Tibial artery (tissue), 4 donors: ENCODE data around the gene EEA1.

Experiments used
- DNase-seq, 2 donors: peaks; one replicate each; pipeline ENCODE4 v3.0.0-alpha.2; 2019
- H3K27ac ChIP-seq, 2 donors: fragments of 200-600 bp; sonication (generic) in 1 of 2; 1 replicate in 1 of 2; 2 replicates in 1 of 2; pipeline ENCODE4 v1.5.1; 2018 to 2019; ENCODE audit warnings: mild to moderate bottlenecking in 1 of 2
- H3K27me3 ChIP-seq, 2 donors: fragments of 200-600 bp; sonication (generic) in 1 of 2; one replicate each; pipeline versions ENCODE4 v1.5.1 to v1.6.0; 2016 to 2019
- H3K36me3 ChIP-seq, 3 donors: fragments of 200-600 bp; sonication (generic) in 2 of 3; one replicate each; pipeline ENCODE4 v1.5.1; 2016 to 2019; ENCODE audit warnings: mild to moderate bottlenecking in 2 of 3
- H3K4me1 ChIP-seq, 4 donors: fragments of 200-600 bp; sonication (generic) in 2 of 4; 1 replicate in 3 of 4; 2 replicates in 1 of 4; pipeline ENCODE4 v1.5.1; 2016 to 2019
- H3K4me3 ChIP-seq, 2 donors: fragments of 200-600 bp; sonication (generic) in 1 of 2; 1 replicate in 1 of 2; 2 replicates in 1 of 2; pipeline ENCODE4 v1.5.1; 2018 to 2019; ENCODE audit warnings: mild to moderate bottlenecking in 2 of 2
- H3K9me3 ChIP-seq, 3 donors: fragments of 200-600 bp; sonication (generic) in 1 of 3; one replicate each; pipeline ENCODE4 v1.5.1; 2016 to 2019
- intact Hi-C: fragments of 100-400 bp; cut with DNase I; formaldehyde crosslinking; loops from one replicate; pipeline ENCODE4 v1.15.0; 2023; ENCODE audit warnings: low total_unique reads
- TF ChIP-seq, protein P1 (sequence below), 2 experiments: fragments of 200-600 bp in 1 of 2; fragments of 450-650 bp in 1 of 2; IDR thresholded peaks; one replicate each; pipeline ENCODE4 v1.5.1; 2017 to 2019; ENCODE audit warnings: antibody characterized with exemption in 2 of 2, mild to moderate bottlenecking in 1 of 2, moderate library complexity in 1 of 2

EEA1 gene

DNA sequence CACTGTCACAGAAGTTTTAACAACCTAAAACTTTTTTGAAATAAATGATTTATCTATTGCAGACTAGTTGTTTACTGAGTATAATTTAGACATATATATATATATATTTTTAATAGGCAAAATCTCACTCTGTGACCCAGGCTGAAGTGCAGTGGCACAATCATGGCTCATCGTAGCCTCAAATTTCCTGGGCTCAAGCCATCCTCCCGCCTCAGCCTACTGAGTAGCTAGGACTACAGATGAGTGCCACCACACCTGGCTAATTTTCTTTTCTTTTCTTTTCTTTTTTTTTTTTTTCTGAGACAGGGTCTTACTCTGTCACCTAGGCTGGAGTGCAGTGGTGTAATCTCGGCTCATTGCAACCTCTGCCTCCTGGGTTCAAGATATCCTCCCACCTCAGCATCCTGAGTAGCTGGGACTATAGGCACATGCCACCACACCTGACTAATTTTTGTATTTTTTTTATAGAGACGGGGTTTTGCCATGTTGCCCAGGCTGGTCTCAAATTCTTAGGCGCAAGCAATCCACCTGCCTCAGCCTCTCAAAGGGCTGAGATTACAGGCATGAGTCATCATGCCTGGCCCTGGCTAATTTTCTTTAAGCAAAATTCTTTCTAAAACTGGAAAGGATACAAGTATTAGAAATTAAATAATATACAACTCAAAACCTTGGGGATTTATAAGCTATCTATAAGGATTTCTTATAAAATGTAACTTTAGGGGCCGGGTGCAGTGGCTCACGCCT is 23.1 kb downstream of the EEA1 start:
- H3K27ac ChIP-seq, result no peak overlapping the region
- intact Hi-C loops, result no loop called here
- H3K4me3 ChIP-seq, result no peak overlapping the region
- no peaks in the 10 kb centered on the region for H3K9me3 ChIP-seq
- no peaks in the 10 kb centered on the region for H3K36me3 ChIP-seq
- H3K4me1 ChIP-seq, result peaks cover 0 to 20% (median 2%) of the 10 kb centered on the region in 4 donors
- TF ChIP-seq, protein P1, sequence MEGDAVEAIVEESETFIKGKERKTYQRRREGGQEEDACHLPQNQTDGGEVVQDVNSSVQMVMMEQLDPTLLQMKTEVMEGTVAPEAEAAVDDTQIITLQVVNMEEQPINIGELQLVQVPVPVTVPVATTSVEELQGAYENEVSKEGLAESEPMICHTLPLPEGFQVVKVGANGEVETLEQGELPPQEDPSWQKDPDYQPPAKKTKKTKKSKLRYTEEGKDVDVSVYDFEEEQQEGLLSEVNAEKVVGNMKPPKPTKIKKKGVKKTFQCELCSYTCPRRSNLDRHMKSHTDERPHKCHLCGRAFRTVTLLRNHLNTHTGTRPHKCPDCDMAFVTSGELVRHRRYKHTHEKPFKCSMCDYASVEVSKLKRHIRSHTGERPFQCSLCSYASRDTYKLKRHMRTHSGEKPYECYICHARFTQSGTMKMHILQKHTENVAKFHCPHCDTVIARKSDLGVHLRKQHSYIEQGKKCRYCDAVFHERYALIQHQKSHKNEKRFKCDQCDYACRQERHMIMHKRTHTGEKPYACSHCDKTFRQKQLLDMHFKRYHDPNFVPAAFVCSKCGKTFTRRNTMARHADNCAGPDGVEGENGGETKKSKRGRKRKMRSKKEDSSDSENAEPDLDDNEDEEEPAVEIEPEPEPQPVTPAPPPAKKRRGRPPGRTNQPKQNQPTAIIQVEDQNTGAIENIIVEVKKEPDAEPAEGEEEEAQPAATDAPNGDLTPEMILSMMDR (IDR thresholded peaks at IDR 0.05), result no peak
- no peaks in the 10 kb centered on the region for H3K27me3 ChIP-seq
- DNase-seq, result no peak

DNA sequence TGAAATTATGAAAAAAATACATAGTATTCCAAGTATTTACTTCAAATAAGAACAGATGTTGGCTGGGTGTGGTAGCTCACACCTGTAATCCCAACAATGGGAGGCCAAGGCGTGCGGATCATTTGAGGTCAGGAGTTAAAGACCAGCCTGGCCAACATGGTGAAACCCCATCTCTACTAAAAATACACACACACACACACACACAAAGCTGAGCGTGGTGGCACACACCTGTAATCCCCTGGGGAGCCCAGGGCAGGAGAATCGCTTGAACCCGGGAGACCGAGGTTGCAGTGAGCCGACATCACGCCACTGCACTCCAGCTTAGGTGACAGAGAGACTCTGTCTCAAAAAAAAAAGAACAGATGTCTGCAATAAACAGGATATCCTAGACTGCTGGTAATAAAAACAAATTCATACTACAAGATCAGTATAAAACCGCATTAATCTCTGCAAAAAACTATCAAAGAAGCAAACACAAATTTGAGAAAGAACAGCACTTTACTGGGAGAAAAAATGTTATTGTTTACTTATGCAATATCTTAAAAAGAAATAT is 23.8 kb downstream of the EEA1 start:
- DNase-seq, result no peak
- Histone ChIP-seq H3K4me1 (peaks cover 0 to 25% (median 3%) of the 10 kb centered on the region in 4 donors), H3K27me3 (no peaks in the 10 kb centered on the region), H3K4me3 (no peak overlapping the region), H3K27ac (no peak overlapping the region), H3K36me3 (no peaks in the 10 kb centered on the region), H3K9me3 (no peaks in the 10 kb centered on the region)
- TF ChIP-seq, protein P1 (IDR thresholded peaks at IDR 0.05), result no peak
- intact Hi-C loops, result no loop called here

DNA sequence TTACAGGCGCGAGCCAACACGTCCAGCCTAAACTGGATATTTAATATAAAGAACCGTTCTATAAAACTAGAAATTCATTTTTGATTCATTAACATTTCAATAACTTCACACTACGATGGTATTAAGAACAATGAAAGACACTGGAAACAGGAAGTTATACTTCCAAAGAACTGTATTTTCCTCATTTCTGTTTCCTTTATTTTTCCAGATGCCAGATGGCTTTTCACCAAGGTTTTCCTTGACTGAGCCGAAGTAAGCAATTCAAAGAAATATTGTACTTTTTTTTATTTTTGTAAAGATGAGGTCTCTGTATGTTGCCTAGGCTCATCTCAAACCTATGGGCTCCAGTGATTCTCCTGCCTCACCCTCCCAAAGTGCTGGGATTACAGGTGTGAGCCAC is 28.2 kb downstream of the EEA1 start:
- no peaks in the 10 kb centered on the region for H3K27me3 ChIP-seq
- H3K27ac ChIP-seq, result peak overlapping the region in 1 of 2 donors; percentile 68
- no peak for DNase-seq
- H3K9me3 ChIP-seq, result no peaks in the 10 kb centered on the region
- no peaks in the 10 kb centered on the region for H3K36me3 ChIP-seq
- TF ChIP-seq, protein P1 (IDR thresholded peaks at IDR 0.05), result no peak
- intact Hi-C loops, result no loop called here
- H3K4me3 ChIP-seq, result no peak overlapping the region
- H3K4me1 ChIP-seq, result peaks cover 0 to 36% (median 9%) of the 10 kb centered on the region in 4 donors

DNA sequence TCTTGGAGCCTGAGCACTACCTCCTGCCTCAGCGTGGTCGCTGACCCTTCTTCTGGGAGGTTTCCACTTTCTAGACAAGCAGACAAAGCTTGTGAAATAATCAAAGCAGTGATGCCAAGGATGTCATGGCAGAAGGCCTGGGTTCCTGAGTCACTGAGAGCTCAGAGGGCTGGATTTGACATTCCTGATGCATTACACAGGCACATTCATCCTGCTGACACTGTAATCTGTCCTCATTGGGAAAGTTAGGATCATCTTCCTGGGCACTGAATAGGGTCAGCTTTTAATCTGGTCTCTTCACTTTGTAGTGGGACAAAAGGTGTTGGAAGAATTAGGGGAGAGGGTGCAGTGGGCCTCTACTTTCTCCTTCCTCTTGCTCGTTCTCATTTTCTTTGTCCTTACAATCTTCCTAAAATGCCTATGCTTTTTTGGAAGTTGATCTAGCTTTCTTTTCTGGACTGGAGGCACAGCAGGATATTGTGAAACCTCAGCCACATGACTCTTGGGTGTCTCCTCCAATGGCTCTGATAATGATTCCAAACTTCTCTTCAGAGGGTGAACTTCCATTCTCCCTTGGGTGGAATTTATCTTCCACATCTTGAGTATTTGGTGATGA is 29.6 kb downstream of the EEA1 start:
- H3K27ac ChIP-seq, result peak overlapping the region; percentile 31 to 68
- peaks cover 0 to 34% (median 9%) of the 10 kb centered on the region in 4 donors for H3K4me1 ChIP-seq
- no peaks in the 10 kb centered on the region for H3K36me3 ChIP-seq
- H3K4me3 ChIP-seq, result peak overlapping the region; percentile 17 to 21
- intact Hi-C loops, result no loop called here
- peak; percentile 88 to 91 for DNase-seq
- TF ChIP-seq, protein P1 (IDR thresholded peaks at IDR 0.05), result no peak
- no peaks in the 10 kb centered on the region for H3K27me3 ChIP-seq
- no peaks in the 10 kb centered on the region for H3K9me3 ChIP-seq

DNA sequence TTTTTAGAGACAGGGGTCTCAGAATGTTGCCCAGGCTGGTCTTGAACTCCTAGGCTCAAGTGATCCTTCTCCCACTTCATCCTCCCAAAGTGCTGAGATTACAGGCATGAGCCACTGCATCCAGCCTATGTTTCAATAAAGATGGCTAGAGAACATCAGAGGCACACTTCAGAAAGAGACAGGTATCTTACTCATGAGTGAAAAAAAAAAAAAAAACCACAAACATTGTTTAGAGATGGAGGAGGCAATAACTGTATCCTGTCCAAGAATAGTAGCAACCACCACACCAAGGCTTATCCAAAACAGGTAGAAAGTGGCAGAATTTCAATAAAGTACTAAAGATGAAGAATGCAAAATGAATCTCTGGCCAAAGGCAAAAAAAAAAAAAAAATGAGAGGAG is 30.3 kb downstream of the EEA1 start:
- Histone ChIP-seq H3K4me3 (no peak overlapping the region), H3K9me3 (no peaks in the 10 kb centered on the region), H3K27me3 (no peaks in the 10 kb centered on the region), H3K27ac (peak overlapping the region; percentile 31 to 68), H3K36me3 (no peaks in the 10 kb centered on the region), H3K4me1 (peaks cover 0 to 34% (median 9%) of the 10 kb centered on the region in 4 donors)
- no peak for DNase-seq
- intact Hi-C loops, result no loop called here
- TF ChIP-seq, protein P1 (IDR thresholded peaks at IDR 0.05), result no peak
